ENCODE data around the gene RBP5. TPM values are rescaled to one million over a fixed set of nuclear protein-coding genes. Genes with fewer than 3 reads are reported as not detected.

RBP5 gene
- polyA plus RNA-seq, 2 donors, result 0.65 to 2.2 TPM

GRCh38 chr12:7150356-7150755, 21.7 kb upstream of the RBP5 start:
- 90% methylated on average over 12 of the region's 12 CpGs for WGBS, 2 donors
- H3K36me3 ChIP-seq (ENCODE audit: control insufficient read depth in 2 of 2, insufficient read depth in 2 of 2, low read length in 1 of 2), result peaks cover 13 to 18% of the 10 kb centered on the region in 2 donors
- no peaks in the 10 kb centered on the region for H3K9me3 ChIP-seq (ENCODE audit: control insufficient read depth in 2 of 2, insufficient read depth in 1 of 2, low read depth in 1 of 2, low read length in 1 of 2)
- peaks cover 0 to 1% of the 10 kb centered on the region in 2 donors for H3K4me1 ChIP-seq (ENCODE audit: control insufficient read depth in 2 of 2, insufficient read depth in 2 of 2, low read length in 1 of 2)
- H3K27me3 ChIP-seq (ENCODE audit: control insufficient read depth in 1 of 2, insufficient read depth in 2 of 2, low read length in 2 of 2), result no peaks in the 10 kb centered on the region
- H3K27ac ChIP-seq (ENCODE audit: low read depth in 2 of 2, low read length in 1 of 2), result no peak overlapping the region
- no peak overlapping the region for H3K4me3 ChIP-seq (ENCODE audit: low read depth in 1 of 2, low read length in 2 of 2)

GRCh38 chr12:7146906-7147305, 18.2 kb upstream of the RBP5 start:
- H3K4me3 ChIP-seq (ENCODE audit: low read depth in 1 of 2, low read length in 2 of 2), result no peak overlapping the region
- H3K27ac ChIP-seq (ENCODE audit: low read depth in 2 of 2, low read length in 1 of 2), result no peak overlapping the region
- no peaks in the 10 kb centered on the region for H3K4me1 ChIP-seq (ENCODE audit: control insufficient read depth in 2 of 2, insufficient read depth in 2 of 2, low read length in 1 of 2)
- H3K36me3 ChIP-seq (ENCODE audit: control insufficient read depth in 2 of 2, insufficient read depth in 2 of 2, low read length in 1 of 2), result peaks cover 13 to 18% of the 10 kb centered on the region in 2 donors
- H3K27me3 ChIP-seq (ENCODE audit: control insufficient read depth in 1 of 2, insufficient read depth in 2 of 2, low read length in 2 of 2), result no peaks in the 10 kb centered on the region
- 89 to 95% methylated on average over 7 of the region's 7 CpGs for WGBS, 2 donors
- H3K9me3 ChIP-seq (ENCODE audit: control insufficient read depth in 2 of 2, insufficient read depth in 1 of 2, low read depth in 1 of 2, low read length in 1 of 2), result no peaks in the 10 kb centered on the region

DNA sequence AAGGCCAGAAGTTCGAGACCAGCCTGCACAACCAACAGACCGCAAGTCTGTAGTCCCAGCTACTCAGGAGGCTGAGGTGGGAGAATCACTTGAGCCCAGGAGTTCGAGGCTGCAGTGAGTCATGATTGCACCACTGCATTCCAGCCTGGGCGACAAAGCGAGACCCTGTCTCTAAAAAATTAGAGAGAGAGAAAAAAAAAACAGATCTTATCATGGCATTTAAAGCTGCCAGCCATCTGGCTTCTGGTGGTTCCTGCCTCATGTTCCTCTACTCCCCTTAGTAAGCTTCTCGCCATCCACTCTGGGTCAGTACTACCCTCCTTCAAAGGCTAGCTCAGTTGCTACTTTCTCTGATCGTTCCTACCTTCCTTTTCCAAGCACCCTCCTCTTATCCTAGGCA, 17.5 kb upstream of the RBP5 start:
- Histone ChIP-seq H3K4me1 (ENCODE audit: control insufficient read depth in 2 of 2, insufficient read depth in 2 of 2, low read length in 1 of 2) (no peaks in the 10 kb centered on the region), H3K27me3 (ENCODE audit: control insufficient read depth in 1 of 2, insufficient read depth in 2 of 2, low read length in 2 of 2) (no peaks in the 10 kb centered on the region), H3K4me3 (ENCODE audit: low read depth in 1 of 2, low read length in 2 of 2) (no peak overlapping the region), H3K36me3 (ENCODE audit: control insufficient read depth in 2 of 2, insufficient read depth in 2 of 2, low read length in 1 of 2) (peaks cover 15 to 18% of the 10 kb centered on the region in 2 donors), H3K9me3 (ENCODE audit: control insufficient read depth in 2 of 2, insufficient read depth in 1 of 2, low read depth in 1 of 2, low read length in 1 of 2) (no peaks in the 10 kb centered on the region), H3K27ac (ENCODE audit: low read depth in 2 of 2, low read length in 1 of 2) (no peak overlapping the region)
- 93 to 94% methylated on average over 7 of the region's 7 CpGs for WGBS, 2 donors

DNA sequence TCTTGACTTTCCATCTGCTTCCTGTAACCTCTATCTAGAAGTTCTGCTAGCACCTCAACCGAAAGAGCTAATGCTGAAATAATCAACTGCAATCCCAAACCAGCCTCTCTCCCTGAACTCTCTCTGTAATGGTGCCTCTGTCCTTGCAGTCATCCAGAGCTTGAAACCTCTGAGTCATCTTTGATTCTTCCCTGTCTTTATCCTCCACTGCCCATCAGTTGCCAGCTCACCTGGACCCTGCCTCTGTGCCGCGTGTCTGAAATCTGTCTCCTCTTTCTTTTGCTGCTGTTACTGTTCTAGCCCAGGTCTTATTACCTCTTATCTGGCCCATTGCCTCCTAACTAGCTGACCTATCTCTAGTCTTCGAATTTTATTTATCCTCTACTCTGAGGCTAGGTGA, 17.0 kb upstream of the RBP5 start:
- no peaks in the 10 kb centered on the region for H3K4me1 ChIP-seq (ENCODE audit: control insufficient read depth in 2 of 2, insufficient read depth in 2 of 2, low read length in 1 of 2)
- no peak overlapping the region for H3K4me3 ChIP-seq (ENCODE audit: low read depth in 1 of 2, low read length in 2 of 2)
- WGBS, 2 donors, result 78 to 93% methylated on average over 4 of the region's 4 CpGs
- no peak overlapping the region for H3K27ac ChIP-seq (ENCODE audit: low read depth in 2 of 2, low read length in 1 of 2)
- no peaks in the 10 kb centered on the region for H3K9me3 ChIP-seq (ENCODE audit: control insufficient read depth in 2 of 2, insufficient read depth in 1 of 2, low read depth in 1 of 2, low read length in 1 of 2)
- peaks cover 14 to 18% of the 10 kb centered on the region in 2 donors for H3K36me3 ChIP-seq (ENCODE audit: control insufficient read depth in 2 of 2, insufficient read depth in 2 of 2, low read length in 1 of 2)
- no peaks in the 10 kb centered on the region for H3K27me3 ChIP-seq (ENCODE audit: control insufficient read depth in 1 of 2, insufficient read depth in 2 of 2, low read length in 2 of 2)

DNA sequence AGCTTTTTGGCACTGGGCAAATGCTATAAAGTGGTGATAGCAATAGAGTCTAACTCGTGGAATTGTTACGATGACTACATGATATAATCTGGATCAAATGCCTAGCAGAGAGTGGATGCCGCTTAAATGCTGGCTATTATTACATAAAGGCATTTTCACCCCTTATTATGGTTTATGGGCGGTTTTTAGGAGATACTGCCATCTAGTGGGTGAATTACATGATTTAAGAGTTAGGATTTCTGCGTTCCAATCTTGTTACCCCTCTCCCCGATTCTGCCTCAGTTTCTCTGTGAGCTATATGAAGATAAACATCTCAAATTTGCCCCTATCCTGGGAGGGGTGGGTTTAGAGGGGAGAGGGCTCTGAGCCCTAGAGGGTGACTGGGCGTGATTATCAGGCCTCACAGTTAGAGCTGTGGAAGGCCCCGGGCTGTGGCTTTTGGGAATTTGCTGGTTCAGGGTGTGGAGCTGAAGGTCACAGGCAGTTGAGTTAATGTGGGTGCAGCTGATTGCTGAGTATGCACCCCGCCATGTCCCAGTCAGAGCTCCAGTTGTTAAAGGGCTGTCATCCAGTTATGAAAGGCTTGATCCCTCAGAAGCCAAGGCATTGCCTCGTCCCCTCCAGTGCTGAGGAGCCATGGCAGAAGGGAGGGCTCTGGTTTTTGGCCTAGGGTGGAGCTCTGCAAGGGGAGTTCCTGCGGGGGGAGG, 15.9 kb upstream of the RBP5 start:
- no peaks in the 10 kb centered on the region for H3K9me3 ChIP-seq (ENCODE audit: control insufficient read depth in 2 of 2, insufficient read depth in 1 of 2, low read depth in 1 of 2, low read length in 1 of 2)
- no peaks in the 10 kb centered on the region for H3K4me1 ChIP-seq (ENCODE audit: control insufficient read depth in 2 of 2, insufficient read depth in 2 of 2, low read length in 1 of 2)
- no peak overlapping the region for H3K27ac ChIP-seq (ENCODE audit: low read depth in 2 of 2, low read length in 1 of 2)
- peaks cover 6 to 13% of the 10 kb centered on the region in 2 donors for H3K36me3 ChIP-seq (ENCODE audit: control insufficient read depth in 2 of 2, insufficient read depth in 2 of 2, low read length in 1 of 2)
- no peaks in the 10 kb centered on the region for H3K27me3 ChIP-seq (ENCODE audit: control insufficient read depth in 1 of 2, insufficient read depth in 2 of 2, low read length in 2 of 2)
- H3K4me3 ChIP-seq (ENCODE audit: low read depth in 1 of 2, low read length in 2 of 2), result no peak overlapping the region
- WGBS, 2 donors, result 47 to 48% methylated on average over 11 of the region's 11 CpGs

GRCh38 chr12:7143564-7143963, 14.9 kb upstream of the RBP5 start:
- Histone ChIP-seq H3K9me3 (ENCODE audit: control insufficient read depth in 2 of 2, insufficient read depth in 1 of 2, low read depth in 1 of 2, low read length in 1 of 2) (no peaks in the 10 kb centered on the region), H3K27me3 (ENCODE audit: control insufficient read depth in 1 of 2, insufficient read depth in 2 of 2, low read length in 2 of 2) (no peaks in the 10 kb centered on the region), H3K27ac (ENCODE audit: low read depth in 2 of 2, low read length in 1 of 2) (no peak overlapping the region), H3K36me3 (ENCODE audit: control insufficient read depth in 2 of 2, insufficient read depth in 2 of 2, low read length in 1 of 2) (peaks cover 3 to 5% of the 10 kb centered on the region in 2 donors), H3K4me3 (ENCODE audit: low read depth in 1 of 2, low read length in 2 of 2) (no peak overlapping the region), H3K4me1 (ENCODE audit: control insufficient read depth in 2 of 2, insufficient read depth in 2 of 2, low read length in 1 of 2) (no peaks in the 10 kb centered on the region)
- WGBS, 2 donors, result 93% methylated on average over 7 of the region's 7 CpGs

- 92 to 93% methylated on average over 18 of the region's 18 CpGs for WGBS, 2 donors
- H3K36me3 ChIP-seq (ENCODE audit: control insufficient read depth in 2 of 2, insufficient read depth in 2 of 2, low read length in 1 of 2), result peaks cover 3 to 5% of the 10 kb centered on the region in 2 donors
Observed at GRCh38 chr12:7142809-7143465, 14.2 kb upstream of the RBP5 start.

DNA sequence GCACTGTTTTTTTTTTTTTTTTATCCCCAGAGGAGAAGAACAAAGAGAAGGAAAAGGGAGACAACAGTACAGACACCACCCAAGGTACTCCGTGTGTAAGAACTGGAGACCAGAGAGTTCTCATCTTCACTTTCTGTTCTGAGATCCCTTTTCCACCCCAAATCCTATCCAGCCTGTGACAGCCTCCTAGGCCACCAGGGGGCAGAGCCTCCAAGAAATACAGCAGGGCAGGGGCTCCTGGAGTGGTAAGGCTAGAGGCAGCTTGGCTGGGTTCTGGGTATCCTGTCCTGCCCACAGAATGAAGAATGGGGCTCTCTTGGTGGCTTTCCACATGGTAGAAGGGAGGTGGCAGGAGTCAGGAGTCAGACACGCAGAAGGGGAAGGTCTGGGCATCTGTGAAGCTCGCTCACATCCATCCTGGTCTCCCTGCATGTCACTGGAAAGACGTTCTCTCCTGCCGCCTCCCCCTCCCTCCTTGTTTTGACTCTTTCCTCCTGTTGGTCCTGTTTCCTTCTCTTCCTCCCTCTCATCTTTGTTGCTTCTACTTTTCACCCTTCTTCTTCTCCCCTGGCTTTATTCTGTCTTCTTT, 13.5 kb upstream of the RBP5 start:
- H3K27ac ChIP-seq (ENCODE audit: low read depth in 2 of 2, low read length in 1 of 2), result no peak overlapping the region
- H3K4me1 ChIP-seq (ENCODE audit: control insufficient read depth in 2 of 2, insufficient read depth in 2 of 2, low read length in 1 of 2), result no peaks in the 10 kb centered on the region
- H3K36me3 ChIP-seq (ENCODE audit: control insufficient read depth in 2 of 2, insufficient read depth in 2 of 2, low read length in 1 of 2), result peaks cover 5% of the 10 kb centered on the region in 2 donors
- H3K4me3 ChIP-seq (ENCODE audit: low read depth in 1 of 2, low read length in 2 of 2), result no peak overlapping the region
- WGBS, 2 donors, result 72 to 81% methylated on average over 5 of the region's 5 CpGs
- H3K9me3 ChIP-seq (ENCODE audit: control insufficient read depth in 2 of 2, insufficient read depth in 1 of 2, low read depth in 1 of 2, low read length in 1 of 2), result no peaks in the 10 kb centered on the region
- H3K27me3 ChIP-seq (ENCODE audit: control insufficient read depth in 1 of 2, insufficient read depth in 2 of 2, low read length in 2 of 2), result no peaks in the 10 kb centered on the region

More at GRCh38 chr12:7142809-7143465, 14.2 kb upstream of the RBP5 start:
- Histone ChIP-seq H3K4me3 (ENCODE audit: low read depth in 1 of 2, low read length in 2 of 2) (no peak overlapping the region), H3K9me3 (ENCODE audit: control insufficient read depth in 2 of 2, insufficient read depth in 1 of 2, low read depth in 1 of 2, low read length in 1 of 2) (no peaks in the 10 kb centered on the region), H3K4me1 (ENCODE audit: control insufficient read depth in 2 of 2, insufficient read depth in 2 of 2, low read length in 1 of 2) (no peaks in the 10 kb centered on the region), H3K27me3 (ENCODE audit: control insufficient read depth in 1 of 2, insufficient read depth in 2 of 2, low read length in 2 of 2) (no peaks in the 10 kb centered on the region), H3K27ac (ENCODE audit: low read depth in 2 of 2, low read length in 1 of 2) (no peak overlapping the region)

DNA sequence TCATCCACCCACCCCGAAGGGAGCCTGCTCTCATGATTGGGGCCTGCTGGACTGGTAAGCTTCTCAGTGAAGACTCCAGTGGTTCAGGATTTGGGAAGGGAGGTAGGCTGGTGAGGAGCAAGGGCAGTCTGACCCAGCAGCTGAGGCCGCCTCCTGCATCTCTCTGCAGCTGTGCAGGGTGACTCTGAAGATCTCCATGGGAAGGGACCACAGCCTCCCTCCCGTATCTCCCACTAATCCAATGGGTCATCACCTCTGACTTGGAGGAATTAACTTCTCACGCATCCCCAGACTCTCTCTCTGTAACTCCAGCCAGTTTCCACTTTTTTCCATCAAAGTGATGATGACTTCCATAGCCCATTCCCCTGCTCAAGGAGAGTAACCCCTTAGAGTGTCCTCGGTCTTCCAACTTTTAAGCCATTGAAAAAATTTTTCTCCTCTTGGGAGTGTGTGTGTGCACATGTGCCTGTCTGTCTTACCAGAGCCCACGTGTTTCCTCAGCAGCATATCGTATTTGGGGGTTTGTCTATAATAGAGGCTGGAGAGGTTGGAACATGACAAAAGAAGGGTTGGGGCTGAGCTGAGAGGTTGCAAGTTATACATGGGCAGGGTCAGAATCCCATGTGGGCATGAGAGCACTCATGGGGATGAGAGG, 12.8 kb upstream of the RBP5 start:
- Histone ChIP-seq H3K4me3 (ENCODE audit: low read depth in 1 of 2, low read length in 2 of 2) (no peak overlapping the region), H3K9me3 (ENCODE audit: control insufficient read depth in 2 of 2, insufficient read depth in 1 of 2, low read depth in 1 of 2, low read length in 1 of 2) (no peaks in the 10 kb centered on the region), H3K27me3 (ENCODE audit: control insufficient read depth in 1 of 2, insufficient read depth in 2 of 2, low read length in 2 of 2) (no peaks in the 10 kb centered on the region), H3K36me3 (ENCODE audit: control insufficient read depth in 2 of 2, insufficient read depth in 2 of 2, low read length in 1 of 2) (peaks cover 8 to 9% of the 10 kb centered on the region in 2 donors), H3K27ac (ENCODE audit: low read depth in 2 of 2, low read length in 1 of 2) (no peak overlapping the region), H3K4me1 (ENCODE audit: control insufficient read depth in 2 of 2, insufficient read depth in 2 of 2, low read length in 1 of 2) (no peaks in the 10 kb centered on the region)
- WGBS, 2 donors, result 83 to 86% methylated on average over 7 of the region's 7 CpGs
